ENCODE results near the gene LIN28B.

DNA sequence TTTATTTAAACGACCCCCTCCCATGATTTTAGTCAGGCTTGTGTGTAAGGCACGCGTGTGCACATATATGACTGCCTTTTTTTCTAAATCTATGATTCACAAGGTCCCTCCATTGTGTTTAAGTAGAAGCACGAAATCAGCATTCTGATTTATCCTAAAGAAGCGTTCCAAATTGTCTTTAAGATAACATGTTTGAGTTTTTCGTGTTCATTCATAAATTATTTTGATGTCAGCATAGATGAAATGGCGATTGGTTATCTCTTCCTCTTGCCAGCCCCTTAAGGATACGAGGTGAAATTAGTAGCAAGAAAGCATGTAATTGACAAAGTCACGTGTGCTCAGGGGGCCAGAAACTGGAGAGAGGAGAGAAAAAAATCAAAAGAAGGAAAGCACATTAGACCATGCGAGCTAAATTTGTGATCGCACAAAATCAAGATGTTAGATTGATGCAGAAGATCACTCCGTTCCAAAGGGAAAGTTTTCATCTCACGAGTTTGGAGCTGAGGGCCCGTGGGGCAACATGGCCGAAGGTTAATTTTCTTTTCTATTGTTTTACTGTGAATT lies at the start of gene LIN28B:
- no peak for TF ChIP-seq CTCF (IDR thresholded peaks at IDR 0.05)
- no peak for TF ChIP-seq EP300 (IDR thresholded peaks at IDR 0.05)
- TF ChIP-seq POLR2A (IDR thresholded peaks at IDR 0.05), result no peak
